K562 (cell line): ENCODE data around the gene DIP2B.

Experiments
- ATF1 ChIP-seq, 2 experiments: fragments of 450-650 bp in 1 of 2; IDR thresholded peaks; 2 replicates each; pipeline ENCODE4 v1.6.1; 2016; ENCODE audit warnings: missing compliant biosample characterization in 1 of 2, missing genetic modification characterization in 1 of 2
- BCL6 ChIP-seq: fragments of 250-450 bp; sonication (Bioruptor Pico); IDR thresholded peaks from 2 replicates; pipeline ENCODE4 v1.4.0; 2020
- CBX1 ChIP-seq: sonication (generic); IDR thresholded peaks from 2 replicates; pipeline ENCODE4 v1.6.1; 2016; ENCODE audit warnings: antibody characterized with exemption, low read depth, mild to moderate bottlenecking
- RAD21 ChIP-seq, 2 experiments: fragments of 250-450 bp in 1 of 2; fragments of 450-650 bp in 1 of 2; sonication (Bioruptor Pico) in 1 of 2; formaldehyde crosslinking in 1 of 2; IDR thresholded peaks in 1 of 2; conservative IDR thresholded peaks in 1 of 2; 2 replicates each; pipeline versions ENCODE4 v1.4.0 to v1.8.0; 2020 to 2022; ENCODE audit warnings: mild to moderate bottlenecking in 2 of 2, moderate library complexity in 1 of 2
- USF1 ChIP-seq: sonication (generic); formaldehyde crosslinking; IDR thresholded peaks from 2 replicates; pipeline ENCODE4 v1.9.0; 2022; ENCODE audit warnings: mild to moderate bottlenecking, missing genetic modification reagents

- no peak for TF ChIP-seq RAD21 (CRISPR knock-in tag; conservative IDR thresholded peaks at IDR 0.05 in 1 of 2, IDR thresholded peaks at IDR 0.05 in 1 of 2)
- TF ChIP-seq USF1 (CRISPR knock-in tag): no peak
- no peak for TF ChIP-seq CBX1
- no peak for TF ChIP-seq ATF1 (CRISPR knock-in tag; IDR thresholded peaks at IDR 0.05)
- no peak for TF ChIP-seq ATF1 (tag; IDR thresholded peaks at IDR 0.05)
- no peak for TF ChIP-seq BCL6 (CRISPR knock-in tag)
These were observed 12.8 kb downstream of the DIP2B start for GRCh38 chr12:50517421-50518048.
